OCI-LY7 (cell line): ENCODE measurements around the gene SCLT1. TPM values are rescaled to one million over a fixed set of nuclear protein-coding genes. Genes with fewer than 3 reads are reported as not detected.

Experiments
- BruUV-seq: library from RNA; stranded (reverse); fragments of 400-500 nt; replicated peaks from 2 replicates; lab custom pipeline; 2021; lab: Mats Ljungman, UMichigan
- CTCF ChIA-PET: fragments of 300-600 bp; sonication (Branson Sonifier 250); formaldehyde crosslinking; loops from one replicate; lab custom pipeline; 2022; ENCODE audit warnings: antibody characterized with exemption; ENCODE audit not compliant: unreplicated experiment; lab: Charles Lee
- POLR2A ChIA-PET: fragments of 300-600 bp; sonication (Branson Sonifier 250); formaldehyde crosslinking; loops from one replicate; lab custom pipeline; 2022; ENCODE audit warnings: antibody characterized with exemption; lab: Charles Lee
- DNase-seq: peaks from one replicate; pipeline ENCODE4 v3.0.0-alpha.2; 2015; ENCODE audit warnings: low spot score
- H2AFZ ChIP-seq: fragments of 200-600 bp; sonication (generic), shearing (Covaris generic); 2 replicates; pipeline ENCODE4 v1.6.1; 2014; ENCODE audit warnings: mild to moderate bottlenecking, antibody characterized with exemption, low read length, moderate library complexity
- H3K27ac ChIP-seq: fragments of 200-600 bp; sonication (generic); 2 replicates; pipeline ENCODE4 v1.5.1; 2014; ENCODE audit warnings: mixed run types, low read depth, mild to moderate bottlenecking, moderate library complexity, low read length, inconsistent platforms; ENCODE audit not compliant: poor library complexity, severe bottlenecking
- H3K36me3 ChIP-seq: fragments of 200-600 bp; sonication (generic); 2 replicates; pipeline ENCODE4 v1.6.1; 2014; ENCODE audit warnings: mild to moderate bottlenecking, antibody characterized with exemption, low read length, moderate library complexity, mixed read lengths; ENCODE audit not compliant: insufficient read depth
- H3K4me1 ChIP-seq: fragments of 200-600 bp; sonication (generic); 2 replicates; pipeline ENCODE4 v1.5.1; 2014; ENCODE audit warnings: mild to moderate bottlenecking, low read length; ENCODE audit not compliant: insufficient read depth, poor library complexity, severe bottlenecking
- H3K4me2 ChIP-seq: fragments of 200-600 bp; sonication (generic); 2 replicates; pipeline ENCODE4 v1.6.1; 2014; ENCODE audit warnings: mild to moderate bottlenecking, low read length
- H3K4me3 ChIP-seq: fragments of 200-600 bp; sonication (generic); 2 replicates; pipeline ENCODE4 v1.5.1; 2014; ENCODE audit warnings: mild to moderate bottlenecking, low read depth, low read length; ENCODE audit not compliant: poor library complexity, severe bottlenecking
- H3K79me2 ChIP-seq: fragments of 200-600 bp; sonication (generic); 2 replicates; pipeline ENCODE4 v1.6.1; 2016; ENCODE audit warnings: low read depth, mild to moderate bottlenecking, low read length, moderate library complexity, mixed read lengths; ENCODE audit not compliant: insufficient read depth
- H3K9me2 ChIP-seq: fragments of 200-600 bp; sonication (generic); 2 replicates; pipeline ENCODE4 v1.6.1; 2016; ENCODE audit warnings: mild to moderate bottlenecking, low read length, mixed read lengths; ENCODE audit not compliant: insufficient read depth
- H3K9me3 ChIP-seq: fragments of 200-600 bp; sonication (generic); 2 replicates; pipeline ENCODE4 v1.6.1; 2014; ENCODE audit warnings: mild to moderate bottlenecking, mixed run types, low read length, mixed read lengths
- H4K20me1 ChIP-seq: fragments of 200-600 bp; sonication (generic); 2 replicates; pipeline ENCODE4 v1.6.1; 2014; ENCODE audit warnings: mild to moderate bottlenecking, antibody characterized with exemption, low read length, moderate library complexity, mixed read lengths; ENCODE audit not compliant: insufficient read depth
- EZH2phosphoT487 ChIP-seq: fragments of 200-600 bp; sonication (generic); IDR thresholded peaks from 2 replicates; pipeline ENCODE4 v1.6.1; 2018; ENCODE audit warnings: low read depth, borderline replicate concordance, mild to moderate bottlenecking, mixed run types, antibody characterized with exemption, low read length, moderate library complexity, mixed read lengths
- intact Hi-C: fragments of 100-400 bp; cut with micrococcal nuclease; formaldehyde crosslinking; loops from one replicate; pipeline ENCODE4 v1.10.0; 2022; ENCODE audit not compliant: unreplicated experiment
- total RNA-seq, 2 experiments: library from RNA; depleted of rRNA in 1 of 2; stranded (reverse); fragments of >200 nt in 1 of 2; shearing (Covaris generic) in 1 of 2; gene quantifications; 2 replicates each; pipeline ENCODE4 v1.2.3, GENCODE V29; 2014 to 2022
- TF ChIP-seq, protein P1 (sequence below): fragments of 200-600 bp; sonication (generic); conservative IDR thresholded peaks from 2 replicates; pipeline ENCODE4 v1.5.1; 2014; ENCODE audit warnings: mild to moderate bottlenecking, antibody characterized with exemption, low read length, moderate library complexity, mixed read lengths

Gene SCLT1
- total RNA-seq, 2 experiments from 2014 or later = 36.9 to 42.0 TPM

DNA sequence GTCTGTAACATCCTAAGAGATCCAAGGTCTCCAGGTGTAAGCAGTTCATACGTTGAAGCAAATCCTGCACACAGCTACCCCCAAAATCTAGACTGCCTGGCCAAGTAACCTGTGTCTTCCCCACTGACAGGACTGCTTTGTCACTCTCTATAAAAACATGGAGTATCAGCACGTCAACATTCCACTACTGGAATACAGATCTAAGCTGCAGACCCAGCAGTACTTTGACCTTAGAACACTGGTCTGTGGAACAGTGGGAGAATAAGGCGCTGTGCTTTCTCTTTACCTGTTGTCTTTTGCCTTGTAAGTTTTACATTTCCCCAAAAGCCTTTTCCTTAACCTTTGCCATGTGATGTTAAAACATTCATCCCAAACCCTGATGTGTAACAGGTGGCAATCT is 146.4 kb downstream of the SCLT1 start:
- peaks cover 9% of the 10 kb centered on the region for H3K36me3 ChIP-seq
- no peak for DNase-seq
- CTCF ChIA-PET = interaction anchor here (0.5 kb wide), 1 partner anchor 171 kb away, joined by 7 read pairs; no protein-coding TSS in a partner anchor
- POLR2A ChIA-PET = interaction anchor here (0.6 kb wide), 1 partner anchor 131 kb away, joined by 3 read pairs; no protein-coding TSS in a partner anchor
- no peak overlapping the region for H2AFZ ChIP-seq
- no peak overlapping the region for H3K27ac ChIP-seq
- intact Hi-C loops = no loop called here
- no peak overlapping the region for H3K4me3 ChIP-seq
- no peaks in the 10 kb centered on the region for H3K79me2 ChIP-seq
- no peaks in the 10 kb centered on the region for H3K9me3 ChIP-seq
- no TSS peak for BruUV-seq
- no peaks in the 10 kb centered on the region for H3K9me2 ChIP-seq
- no peaks in the 10 kb centered on the region for H3K4me1 ChIP-seq
- no peaks in the 10 kb centered on the region for H4K20me1 ChIP-seq
- no peak overlapping the region for H3K4me2 ChIP-seq
- no peak for TF ChIP-seq EZH2phosphoT487
- TF ChIP-seq, protein P1, sequence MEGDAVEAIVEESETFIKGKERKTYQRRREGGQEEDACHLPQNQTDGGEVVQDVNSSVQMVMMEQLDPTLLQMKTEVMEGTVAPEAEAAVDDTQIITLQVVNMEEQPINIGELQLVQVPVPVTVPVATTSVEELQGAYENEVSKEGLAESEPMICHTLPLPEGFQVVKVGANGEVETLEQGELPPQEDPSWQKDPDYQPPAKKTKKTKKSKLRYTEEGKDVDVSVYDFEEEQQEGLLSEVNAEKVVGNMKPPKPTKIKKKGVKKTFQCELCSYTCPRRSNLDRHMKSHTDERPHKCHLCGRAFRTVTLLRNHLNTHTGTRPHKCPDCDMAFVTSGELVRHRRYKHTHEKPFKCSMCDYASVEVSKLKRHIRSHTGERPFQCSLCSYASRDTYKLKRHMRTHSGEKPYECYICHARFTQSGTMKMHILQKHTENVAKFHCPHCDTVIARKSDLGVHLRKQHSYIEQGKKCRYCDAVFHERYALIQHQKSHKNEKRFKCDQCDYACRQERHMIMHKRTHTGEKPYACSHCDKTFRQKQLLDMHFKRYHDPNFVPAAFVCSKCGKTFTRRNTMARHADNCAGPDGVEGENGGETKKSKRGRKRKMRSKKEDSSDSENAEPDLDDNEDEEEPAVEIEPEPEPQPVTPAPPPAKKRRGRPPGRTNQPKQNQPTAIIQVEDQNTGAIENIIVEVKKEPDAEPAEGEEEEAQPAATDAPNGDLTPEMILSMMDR = no peak

DNA sequence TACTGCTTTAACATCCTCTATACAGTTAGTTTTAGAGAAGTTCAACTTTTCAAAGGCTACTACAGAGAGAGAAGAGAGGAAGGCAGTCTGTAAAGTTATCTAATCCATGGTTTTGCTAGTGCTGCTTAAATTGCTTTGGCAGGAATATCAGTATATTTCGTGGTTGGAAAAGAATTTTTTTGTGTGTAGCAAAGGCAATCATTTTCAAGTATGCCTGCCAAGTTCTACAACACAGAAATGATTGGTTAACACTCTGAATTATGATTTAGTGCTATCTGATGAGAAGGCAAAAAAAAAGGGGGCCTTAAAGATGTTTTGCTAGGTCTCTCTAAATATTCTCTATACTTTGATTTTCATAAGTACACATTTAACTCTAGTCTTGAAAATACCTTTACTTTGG is 150.7 kb downstream of the SCLT1 start:
- ChIA-PET CTCF (no interaction called here), POLR2A (no interaction called here)
- H3K4me1 ChIP-seq = no peaks in the 10 kb centered on the region
- H2AFZ ChIP-seq = no peak overlapping the region
- H3K4me3 ChIP-seq = no peak overlapping the region
- no peaks in the 10 kb centered on the region for H4K20me1 ChIP-seq
- BruUV-seq = no TSS peak
- peaks cover 13% of the 10 kb centered on the region for H3K36me3 ChIP-seq
- H3K4me2 ChIP-seq = no peak overlapping the region
- no peaks in the 10 kb centered on the region for H3K9me2 ChIP-seq
- no peak overlapping the region for H3K27ac ChIP-seq
- DNase-seq = no peak
- intact Hi-C loops = no loop called here
- no peaks in the 10 kb centered on the region for H3K9me3 ChIP-seq
- H3K79me2 ChIP-seq = no peaks in the 10 kb centered on the region
- TF ChIP-seq, protein P1 = no peak
- no peak for TF ChIP-seq EZH2phosphoT487

DNA sequence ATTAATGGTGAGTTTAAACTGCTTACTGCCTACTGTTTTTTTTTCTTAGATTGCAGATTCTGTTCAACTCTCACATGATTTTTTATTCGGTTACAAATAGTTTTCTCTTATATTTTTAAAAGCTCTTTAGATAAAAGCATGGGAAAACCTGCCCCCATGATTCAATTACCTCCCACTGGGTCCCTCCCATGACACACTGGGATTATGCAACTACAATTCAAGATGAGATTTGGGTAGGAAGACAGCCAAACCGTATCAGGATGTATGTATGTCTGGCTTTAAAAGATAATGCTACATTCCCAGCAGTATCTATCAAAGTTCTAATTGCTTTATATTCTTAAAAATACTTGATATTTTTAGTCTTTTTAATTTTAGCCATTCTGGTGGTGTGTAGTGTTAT is 152.4 kb downstream of the SCLT1 start:
- no peaks in the 10 kb centered on the region for H4K20me1 ChIP-seq
- H3K4me2 ChIP-seq = no peak overlapping the region
- no peaks in the 10 kb centered on the region for H3K9me2 ChIP-seq
- H3K36me3 ChIP-seq = peaks cover 10% of the 10 kb centered on the region
- no peaks in the 10 kb centered on the region for H3K79me2 ChIP-seq
- TF ChIP-seq EZH2phosphoT487 = no peak
- TF ChIP-seq, protein P1 = no peak
- intact Hi-C loops = no loop called here
- no peak overlapping the region for H3K4me3 ChIP-seq
- no peak overlapping the region for H2AFZ ChIP-seq
- no peaks in the 10 kb centered on the region for H3K9me3 ChIP-seq
- no peak for DNase-seq
- H3K27ac ChIP-seq = no peak overlapping the region
- no peaks in the 10 kb centered on the region for H3K4me1 ChIP-seq
- ChIA-PET POLR2A (interaction anchor here (0.6 to 0.8 kb wide), 2 partner anchors 201 to 800 kb away, joined by 3 read pairs; no protein-coding TSS in a partner anchor), CTCF (no interaction called here)
- no TSS peak for BruUV-seq
